K562 (cell line): ENCODE results near the gene LIG3. TPM values are rescaled to one million over a fixed set of nuclear protein-coding genes. Genes with fewer than 3 reads are reported as not detected.

Experiments
- ATAC-seq: fragments of 200-7000 bp; cut with Tn5 transposase; 3 replicates; pipeline ENCODE4 v1.9.1; 2020; ENCODE audit warnings: moderate library complexity
- BruUV-seq: library from RNA; stranded (reverse); fragments of 400-500 nt; replicated peaks from 2 replicates; lab custom pipeline; 2021; lab: Mats Ljungman, UMichigan
- CTCF ChIA-PET: fragments of 300-600 bp; formaldehyde crosslinking; extraction: SDS; loops from one replicate; lab custom pipeline; 2021; ENCODE audit warnings: low intra/inter-chr PET ratio; lab: Yijun Ruan, JAX
- POLR2A ChIA-PET: fragments of 300-600, 350-650 bp; sonication (Branson Sonifier 250); formaldehyde crosslinking; extraction: SDS; loops from one replicate; lab custom pipeline; 2021; ENCODE audit warnings: antibody characterized with exemption, inconsistent platforms; lab: Yijun Ruan, JAX
- DNase-seq, 4 experiments: peaks; one replicate each; pipeline versions ENCODE4 v3.0.0 to v3.0.0-alpha.2; 2011 to 2018; ENCODE audit warnings: low spot score in 3 of 4, mixed read lengths in 3 of 4; ENCODE audit errors: extremely low read depth in 1 of 4
- FAIRE-seq: peaks from 2 replicates; lab custom pipeline; 2011; peaks lifted over from hg19 to GRCh38; lab: Jason Lieb, UNC
- H2AFZ ChIP-seq: 2 replicates; pipeline ENCODE4 v1.6.0; 2011; ENCODE audit warnings: low read depth, low read length, control low read depth, inconsistent platforms
- H3K27ac ChIP-seq: fragments of 200-600 bp; 3 replicates; pipeline ENCODE4 v1.8.0; 2011; ENCODE audit warnings: low read depth, mild to moderate bottlenecking, control low read depth, inconsistent platforms, low read length, moderate library complexity, mixed read lengths; ENCODE audit errors: extremely low read depth
- H3K27me3 ChIP-seq, 2 experiments: fragments of 300-600 bp in 1 of 2; 2 replicates in 1 of 2; 3 replicates in 1 of 2; pipeline versions ENCODE4 v1.6.0 to v1.8.0; 2011; ENCODE audit warnings: inconsistent platforms in 2 of 2, low read length in 2 of 2, mild to moderate bottlenecking in 1 of 2, mixed read lengths in 1 of 2, moderate library complexity in 1 of 2; ENCODE audit not compliant: control insufficient read depth in 2 of 2, insufficient read depth in 2 of 2
- H3K36me3 ChIP-seq: fragments of 300-600 bp; 3 replicates; pipeline ENCODE4 v1.8.0; 2011; ENCODE audit warnings: mild to moderate bottlenecking, low read length, inconsistent platforms; ENCODE audit not compliant: control insufficient read depth, insufficient read depth
- H3K4me1 ChIP-seq, 2 experiments: fragments of 200-600 bp in 1 of 2; replicated peaks in 1 of 2; 2 replicates in 1 of 2; 3 replicates in 1 of 2; pipeline versions ENCODE4 v1.5.1 to v1.8.0; 2011; ENCODE audit warnings: inconsistent platforms in 2 of 2, low read length in 2 of 2, mild to moderate bottlenecking in 1 of 2, mixed read lengths in 1 of 2, moderate library complexity in 1 of 2; ENCODE audit not compliant: control insufficient read depth in 2 of 2, insufficient read depth in 2 of 2
- H3K4me2 ChIP-seq: 2 replicates; pipeline ENCODE4 v1.6.1; 2011; ENCODE audit warnings: low read length, control low read depth, inconsistent platforms, mixed read lengths; ENCODE audit not compliant: insufficient read depth
- H3K4me3 ChIP-seq: fragments of 200-600 bp; sonication (generic), shearing (Covaris generic); 2 replicates; pipeline ENCODE4 v1.5.1; 2016; ENCODE audit warnings: control low read depth, inconsistent platforms
- H3K79me2 ChIP-seq: fragments of 200-600 bp; 3 replicates; pipeline ENCODE4 v1.8.0; 2011; ENCODE audit warnings: low read length, inconsistent platforms; ENCODE audit not compliant: control insufficient read depth, insufficient read depth
- H3K9ac ChIP-seq, 2 experiments: 2 replicates each; pipeline versions ENCODE4 v1.6.0 to v1.6.1; 2011; ENCODE audit warnings: low read depth in 2 of 2, low read length in 2 of 2, control low read depth in 1 of 2, inconsistent platforms in 1 of 2, mild to moderate bottlenecking in 1 of 2, mixed read lengths in 1 of 2; ENCODE audit not compliant: insufficient read depth in 1 of 2
- H3K9me1 ChIP-seq: one replicate; pipeline ENCODE4 v1.6.0; 2011; ENCODE audit warnings: inconsistent platforms, mild to moderate bottlenecking, low read length, moderate library complexity; ENCODE audit not compliant: control insufficient read depth, insufficient read depth
- H3K9me3 ChIP-seq: replicated peaks from 2 replicates; pipeline ENCODE4 v1.5.1; 2011; ENCODE audit warnings: low read depth, low read length, inconsistent platforms; ENCODE audit not compliant: control insufficient read depth, insufficient read depth
- H4K20me1 ChIP-seq: replicated peaks from 2 replicates; pipeline ENCODE4 v1.6.1; 2011; ENCODE audit warnings: low read length, inconsistent platforms, mixed read lengths; ENCODE audit not compliant: control insufficient read depth, insufficient read depth
- ADNP ChIP-seq: fragments of 200-800 bp; sonication (Bioruptor generic); IDR thresholded peaks from 2 replicates; pipeline ENCODE4 v1.6.1; 2016; ENCODE audit warnings: missing genetic modification characterization, missing compliant biosample characterization
- ELF1 ChIP-seq: fragments of 200-800 bp; sonication (Bioruptor generic); IDR thresholded peaks from 2 replicates; pipeline ENCODE4 v1.6.1; 2016; ENCODE audit warnings: missing genetic modification characterization, missing compliant biosample characterization
- KAT2B ChIP-seq: IDR thresholded peaks from one replicate; pipeline ENCODE4 v1.6.1; 2012; ENCODE audit warnings: low read depth, mild to moderate bottlenecking, control low read depth, inconsistent platforms, low read length, moderate library complexity
- KLF6 ChIP-seq: fragments of 250-450 bp; sonication (Bioruptor Pico); IDR thresholded peaks from 2 replicates; pipeline ENCODE4 v1.4.0; 2020; ENCODE audit warnings: mild to moderate bottlenecking, moderate library complexity, borderline replicate concordance
- PRDM10 ChIP-seq: fragments of 450-650 bp; IDR thresholded peaks from 2 replicates; pipeline ENCODE4 v1.6.1; 2018; ENCODE audit not compliant: partially characterized antibody
- STAT6 ChIP-seq: sonication (generic); formaldehyde crosslinking; IDR thresholded peaks from 2 replicates; pipeline ENCODE4 v1.8.1; 2023; ENCODE audit warnings: mild to moderate bottlenecking, missing genetic modification reagents
- THRAP3 ChIP-seq: fragments of 450-650 bp; IDR thresholded peaks from 2 replicates; pipeline ENCODE4 v1.6.1; 2016; ENCODE audit warnings: mild to moderate bottlenecking, inconsistent platforms, borderline replicate concordance
- ZNF140 ChIP-seq: fragments of 250-450 bp; sonication (Bioruptor Pico); IDR thresholded peaks from 2 replicates; pipeline ENCODE4 v1.8.0; 2021; ENCODE audit warnings: moderate library complexity, mild to moderate bottlenecking, inconsistent platforms
- ZNF175 ChIP-seq: fragments of 200-800 bp; sonication (Bioruptor generic); IDR thresholded peaks from 2 replicates; pipeline ENCODE4 v1.6.1; 2016; ENCODE audit warnings: low read depth, mild to moderate bottlenecking, missing genetic modification characterization, missing compliant biosample characterization
- ZNF3 ChIP-seq: fragments of 250-450 bp; sonication (Bioruptor Pico); IDR thresholded peaks from 2 replicates; pipeline ENCODE4 v1.5.0; 2021; ENCODE audit warnings: mild to moderate bottlenecking, moderate library complexity
- WGBS: fragments of 100-300 bp; shearing (Covaris generic); methylation state at CpG from one replicate; pipeline ENCODE4 v1.1.6; 2016; ENCODE audit warnings: low coverage, mixed read lengths; ENCODE audit not compliant: insufficient coverage; ENCODE audit errors: missing lambda C conversion rate; 5-methylcytosine and 5-hydroxymethylcytosine counted together
- in situ Hi-C: fragments of 300-500 bp; cut with MboI; formaldehyde crosslinking; loops from 4 replicates; pipeline ENCODE4 v1.15.0; 2018; ENCODE audit warnings: inconsistent platforms, mixed read lengths
- intact Hi-C: fragments of 100-400 bp; cut with micrococcal nuclease; formaldehyde crosslinking; loops from 2 replicates; pipeline ENCODE4 v1.14.2; 2022
- polyA plus RNA-seq, 8 experiments: library from polyadenylated mRNA; depleted of rRNA in 4 of 8; stranded (reverse) in 5 of 8; unstranded in 3 of 8; fragments of >200 nt; fragmentation: Nextera tagmentation in 2 of 8; fragmentation: Illumina TruSeq in 1 of 8; extraction: Ambion mirVana in 2 of 8; extraction: Trizol in 1 of 8; gene quantifications; 2 replicates each; pipeline versions ENCODE4 v1.2.1 to v1.2.3, GENCODE V29; 2011 to 2014; ENCODE audit warnings: inconsistent platforms in 1 of 8, missing spikeins in 1 of 8
- total RNA-seq, 7 experiments: library from RNA; depleted of rRNA in 6 of 7; stranded (reverse); fragments of >200 nt in 6 of 7; fragmentation: Illumina TruSeq in 2 of 7; extraction: Trizol in 2 of 7; gene quantifications; 2 replicates each; pipeline versions ENCODE4 v1.2.1 to v1.2.3, GENCODE V29; 2011 to 2021; ENCODE audit warnings: low replicate concordance in 1 of 7
- TF ChIP-seq, protein P1 (sequence below): sonication (generic); formaldehyde crosslinking; IDR thresholded peaks from 2 replicates; pipeline ENCODE4 v1.8.0; 2022; ENCODE audit warnings: mild to moderate bottlenecking, missing genetic modification reagents

LIG3 gene
- total and polyA plus RNA-seq, 9 of the 15 experiments (the other 6 are each of a cell fraction or from before 2014, with no cell fraction given) = 7.6 to 75.0 (median 43.0) TPM

DNA sequence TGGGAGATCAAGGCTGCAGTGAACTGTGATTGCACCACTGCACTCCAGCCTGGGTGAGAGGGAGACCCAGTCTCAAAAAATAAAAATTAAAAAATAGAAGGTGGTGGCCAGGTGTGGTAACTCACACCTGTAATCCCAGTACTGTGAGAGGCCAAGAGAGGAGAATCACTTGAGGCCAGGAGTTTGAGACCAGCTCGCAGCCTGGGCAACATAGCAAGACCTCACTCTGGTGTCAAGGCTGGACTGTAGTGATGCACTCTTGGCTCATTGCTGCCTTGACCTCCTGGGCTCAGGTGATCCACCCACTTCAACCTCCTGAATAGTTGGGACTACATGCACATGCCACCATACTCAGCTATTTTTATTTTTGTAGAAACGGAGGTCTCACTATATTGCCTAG lies 69.9 kb downstream of the LIG3 start:
- CTCF ChIA-PET = no interaction called here
- no peak for FAIRE-seq

More for the DNA sequence above, 69.9 kb downstream of the LIG3 start:
- no peak overlapping the region for H3K4me2 ChIP-seq
- no peak overlapping the region for H2AFZ ChIP-seq
- TF ChIP-seq THRAP3 = no peak
- TF ChIP-seq ZNF3 = no peak
- TF ChIP-seq PRDM10 = no peak
- TF ChIP-seq, protein P1, sequence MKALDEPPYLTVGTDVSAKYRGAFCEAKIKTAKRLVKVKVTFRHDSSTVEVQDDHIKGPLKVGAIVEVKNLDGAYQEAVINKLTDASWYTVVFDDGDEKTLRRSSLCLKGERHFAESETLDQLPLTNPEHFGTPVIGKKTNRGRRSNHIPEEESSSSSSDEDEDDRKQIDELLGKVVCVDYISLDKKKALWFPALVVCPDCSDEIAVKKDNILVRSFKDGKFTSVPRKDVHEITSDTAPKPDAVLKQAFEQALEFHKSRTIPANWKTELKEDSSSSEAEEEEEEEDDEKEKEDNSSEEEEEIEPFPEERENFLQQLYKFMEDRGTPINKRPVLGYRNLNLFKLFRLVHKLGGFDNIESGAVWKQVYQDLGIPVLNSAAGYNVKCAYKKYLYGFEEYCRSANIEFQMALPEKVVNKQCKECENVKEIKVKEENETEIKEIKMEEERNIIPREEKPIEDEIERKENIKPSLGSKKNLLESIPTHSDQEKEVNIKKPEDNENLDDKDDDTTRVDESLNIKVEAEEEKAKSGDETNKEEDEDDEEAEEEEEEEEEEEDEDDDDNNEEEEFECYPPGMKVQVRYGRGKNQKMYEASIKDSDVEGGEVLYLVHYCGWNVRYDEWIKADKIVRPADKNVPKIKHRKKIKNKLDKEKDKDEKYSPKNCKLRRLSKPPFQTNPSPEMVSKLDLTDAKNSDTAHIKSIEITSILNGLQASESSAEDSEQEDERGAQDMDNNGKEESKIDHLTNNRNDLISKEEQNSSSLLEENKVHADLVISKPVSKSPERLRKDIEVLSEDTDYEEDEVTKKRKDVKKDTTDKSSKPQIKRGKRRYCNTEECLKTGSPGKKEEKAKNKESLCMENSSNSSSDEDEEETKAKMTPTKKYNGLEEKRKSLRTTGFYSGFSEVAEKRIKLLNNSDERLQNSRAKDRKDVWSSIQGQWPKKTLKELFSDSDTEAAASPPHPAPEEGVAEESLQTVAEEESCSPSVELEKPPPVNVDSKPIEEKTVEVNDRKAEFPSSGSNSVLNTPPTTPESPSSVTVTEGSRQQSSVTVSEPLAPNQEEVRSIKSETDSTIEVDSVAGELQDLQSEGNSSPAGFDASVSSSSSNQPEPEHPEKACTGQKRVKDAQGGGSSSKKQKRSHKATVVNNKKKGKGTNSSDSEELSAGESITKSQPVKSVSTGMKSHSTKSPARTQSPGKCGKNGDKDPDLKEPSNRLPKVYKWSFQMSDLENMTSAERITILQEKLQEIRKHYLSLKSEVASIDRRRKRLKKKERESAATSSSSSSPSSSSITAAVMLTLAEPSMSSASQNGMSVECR (CRISPR knock-in tag) = no peak
- no peak for TF ChIP-seq ADNP
- no peak for TF ChIP-seq KAT2B
- TF ChIP-seq STAT6 (CRISPR knock-in tag) = no peak
- TF ChIP-seq ELF1 (tag) = no peak
- TF ChIP-seq KLF6 (CRISPR knock-in tag) = no peak
- no peak for TF ChIP-seq ZNF140 (CRISPR knock-in tag)
- no peak for TF ChIP-seq ZNF175
- no peak overlapping the region for H3K27ac ChIP-seq
- H3K36me3 ChIP-seq = no peaks in the 10 kb centered on the region
- 70% methylated on average over 2 of the region's 2 CpGs for WGBS
- no peaks in the 10 kb centered on the region for H4K20me1 ChIP-seq
- H3K27me3 ChIP-seq = no peaks in the 10 kb centered on the region
- H3K4me3 ChIP-seq = no peak overlapping the region
- POLR2A ChIA-PET = interaction anchor here (1.9 kb wide), 1 partner anchor 13 kb away, joined by 6 read pairs; the partner anchor contains the start of gene RFFL
- no peaks in the 10 kb centered on the region for H3K9me3 ChIP-seq
- intact Hi-C loops (no loop called here), in situ Hi-C loops (no loop called here)
- no peak overlapping the region for H3K9ac ChIP-seq
- no TSS peak for BruUV-seq
- H3K4me1 ChIP-seq = peaks cover 4 to 15% of the 10 kb centered on the region in 2 experiments
- ATAC-seq = no peak
- H3K9me1 ChIP-seq = no peaks in the 10 kb centered on the region
- no peak for DNase-seq
- no peaks in the 10 kb centered on the region; the same call in 1 of the 3 replicates for H3K79me2 ChIP-seq
